H54 (cell line): ENCODE results near the gene GBF1.

Source experiments
- DNase-seq: peaks from one replicate; pipeline ENCODE4 v3.0.0; 2011; ENCODE audit warnings: low spot score, mixed read lengths; ENCODE audit not compliant: insufficient read length
- FAIRE-seq: peaks from 3 replicates; lab custom pipeline; 2011; peaks lifted over from hg19 to GRCh38; lab: Jason Lieb, UNC
- POLR2A ChIP-seq: IDR thresholded peaks from 2 replicates; pipeline ENCODE4 v1.6.1; 2011; ENCODE audit warnings: low read depth, mild to moderate bottlenecking, low read length

Gene GBF1

GRCh38 chr10:102310361-102311024 lies 65.2 kb downstream of the GBF1 start:
- DNase-seq (peak; percentile 31), FAIRE-seq (peak; percentile 48)
- no peak for TF ChIP-seq POLR2A

- no peak for DNase-seq
Observed at GRCh38 chr10:102311025-102311420, 65.7 kb downstream of the GBF1 start.

GRCh38 chr10:102312683-102313082 lies 67.4 kb downstream of the GBF1 start:
- DNase-seq (no peak), FAIRE-seq (peak; percentile 82)
- TF ChIP-seq POLR2A = no peak

More at GRCh38 chr10:102311025-102311420, 65.7 kb downstream of the GBF1 start:
- no peak for TF ChIP-seq POLR2A
- FAIRE-seq = no peak

- no peak for DNase-seq
- no peak for FAIRE-seq
- no peak for TF ChIP-seq POLR2A
Observed at GRCh38 chr10:102313221-102313896, 68.0 kb downstream of the GBF1 start.

- DNase-seq (no peak), FAIRE-seq (no peak)
- TF ChIP-seq POLR2A = no peak
Observed at GRCh38 chr10:102314801-102315200, 69.5 kb downstream of the GBF1 start.

GRCh38 chr10:102316421-102316820 lies 71.1 kb downstream of the GBF1 start:
- no peak for FAIRE-seq
- DNase-seq = no peak
- TF ChIP-seq POLR2A = no peak

GRCh38 chr10:102322914-102323313 lies 77.6 kb downstream of the GBF1 start:
- FAIRE-seq (no peak), DNase-seq (no peak)
- no peak for TF ChIP-seq POLR2A

- FAIRE-seq (no peak), DNase-seq (no peak)
- no peak for TF ChIP-seq POLR2A
Observed at GRCh38 chr10:102324061-102324460, 78.7 kb downstream of the GBF1 start.

- FAIRE-seq (no peak), DNase-seq (no peak)
- TF ChIP-seq POLR2A = no peak
Observed at GRCh38 chr10:102326031-102326430, 80.7 kb downstream of the GBF1 start.

- no peak for TF ChIP-seq POLR2A
- no peak for FAIRE-seq
- DNase-seq = no peak
Observed at GRCh38 chr10:102327002-102327401, 81.7 kb downstream of the GBF1 start.

- FAIRE-seq (no peak), DNase-seq (no peak)
- no peak for TF ChIP-seq POLR2A
Observed at GRCh38 chr10:102327641-102328040, 82.3 kb downstream of the GBF1 start.

GRCh38 chr10:102332772-102333171 lies 87.4 kb downstream of the GBF1 start:
- no peak for TF ChIP-seq POLR2A
- FAIRE-seq (no peak), DNase-seq (no peak)

GRCh38 chr10:102334101-102334500 lies 88.8 kb downstream of the GBF1 start:
- no peak for TF ChIP-seq POLR2A
- no peak for FAIRE-seq
- no peak for DNase-seq

- DNase-seq (no peak), FAIRE-seq (no peak)
- no peak for TF ChIP-seq POLR2A
Observed at GRCh38 chr10:102335184-102335583, 89.9 kb downstream of the GBF1 start.
